GM19193 (cell line): ENCODE measurements around the gene ZSWIM8.

Source experiments
- POLR2A ChIP-seq: IDR thresholded peaks from 4 replicates; pipeline ENCODE4 v1.6.1; 2011; ENCODE audit not compliant: insufficient read depth, insufficient read length; ENCODE audit errors: extremely low read depth

Gene ZSWIM8

DNA sequence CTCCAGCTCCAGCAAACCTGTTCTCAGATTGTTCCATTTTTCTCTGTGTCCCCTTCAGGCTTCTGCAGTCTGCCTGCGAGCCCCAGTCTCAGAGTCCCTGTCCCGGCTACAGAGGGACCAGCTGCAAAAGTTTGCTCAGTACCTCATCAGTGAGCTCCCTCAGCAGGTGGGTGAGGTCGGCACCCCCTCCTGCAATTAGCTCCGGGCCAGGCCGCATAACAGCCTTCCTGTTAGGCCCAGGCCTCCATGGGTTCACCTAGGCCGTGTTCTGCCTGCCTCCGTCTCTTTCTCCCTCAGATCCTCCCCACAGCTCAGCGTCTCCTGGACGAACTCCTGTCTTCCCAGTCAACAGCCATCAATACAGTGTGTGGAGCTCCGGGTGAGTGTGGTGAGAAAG lies 4.3 kb downstream of the ZSWIM8 start:
- no peak for TF ChIP-seq POLR2A

DNA sequence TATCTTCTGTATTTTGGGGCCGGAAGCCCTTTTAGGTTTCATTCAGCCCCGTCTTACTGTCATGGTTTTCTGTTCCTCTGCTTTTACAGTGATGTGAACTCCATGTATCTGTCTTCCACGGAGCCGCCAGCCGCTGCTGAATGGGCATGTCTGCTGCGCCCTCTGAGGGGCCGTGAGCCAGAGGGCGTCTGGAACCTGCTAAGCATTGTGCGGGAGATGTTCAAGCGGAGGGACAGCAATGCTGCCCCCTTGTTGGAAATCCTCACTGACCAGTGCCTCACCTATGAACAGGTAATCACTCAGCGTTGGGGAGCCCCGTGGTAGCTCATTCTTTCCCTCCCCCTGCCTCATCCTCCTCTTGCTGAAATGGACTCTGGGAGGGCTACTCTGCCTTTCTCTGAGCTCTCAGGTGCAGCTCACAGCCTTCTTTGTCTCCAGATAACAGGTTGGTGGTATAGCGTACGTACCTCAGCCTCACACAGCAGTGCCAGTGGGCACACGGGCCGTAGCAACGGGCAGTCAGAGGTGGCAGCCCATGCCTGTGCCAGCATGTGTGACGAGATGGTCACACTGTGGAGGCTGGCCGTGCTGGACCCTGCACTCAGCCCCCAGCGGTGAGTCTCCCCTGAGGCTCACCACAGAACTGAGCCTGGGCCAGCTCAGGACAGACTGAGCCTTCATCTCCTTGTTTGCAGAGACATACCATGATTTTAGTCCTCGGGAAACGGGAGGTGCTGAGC lies 5.7 kb downstream of the ZSWIM8 start:
- TF ChIP-seq POLR2A = no peak

DNA sequence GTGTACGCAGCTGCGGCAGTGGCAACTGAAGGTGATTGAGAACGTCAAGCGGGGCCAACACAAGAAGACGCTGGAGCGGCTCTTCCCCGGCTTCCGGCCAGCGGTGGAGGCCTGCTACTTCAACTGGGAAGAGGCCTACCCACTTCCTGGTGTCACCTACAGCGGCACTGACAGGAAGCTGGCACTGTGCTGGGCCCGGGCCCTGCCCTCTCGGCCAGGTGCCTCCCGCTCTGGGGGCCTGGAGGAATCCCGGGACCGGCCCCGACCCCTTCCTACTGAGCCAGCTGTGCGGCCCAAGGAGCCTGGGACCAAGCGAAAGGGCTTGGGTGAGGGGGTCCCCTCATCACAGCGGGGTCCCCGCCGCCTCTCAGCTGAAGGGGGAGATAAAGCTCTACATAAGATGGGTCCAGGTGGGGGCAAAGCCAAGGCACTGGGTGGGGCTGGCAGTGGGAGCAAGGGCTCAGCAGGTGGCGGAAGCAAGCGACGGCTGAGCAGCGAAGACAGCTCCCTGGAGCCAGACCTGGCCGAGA lies 6.5 kb downstream of the ZSWIM8 start:
- TF ChIP-seq POLR2A = no peak

DNA sequence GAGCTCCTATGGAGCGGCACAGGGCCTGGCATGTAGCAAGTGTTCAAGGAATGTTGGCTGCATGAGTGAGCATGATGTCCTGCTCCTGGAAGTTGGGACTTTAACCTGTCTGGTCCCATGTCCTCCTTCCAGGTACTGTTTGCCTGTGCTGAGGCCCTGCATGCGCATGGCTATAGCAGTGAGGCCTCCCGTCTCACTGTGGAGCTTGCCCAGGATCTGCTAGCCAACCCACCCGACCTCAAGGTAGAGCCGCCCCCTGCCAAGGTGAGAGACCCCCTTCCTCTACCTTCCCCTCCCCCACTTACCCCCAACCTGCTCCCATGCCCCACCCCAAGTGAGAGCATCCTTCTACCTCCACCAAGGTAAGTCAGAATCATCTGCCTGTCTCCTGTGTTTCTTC lies 8.1 kb downstream of the ZSWIM8 start:
- no peak for TF ChIP-seq POLR2A

DNA sequence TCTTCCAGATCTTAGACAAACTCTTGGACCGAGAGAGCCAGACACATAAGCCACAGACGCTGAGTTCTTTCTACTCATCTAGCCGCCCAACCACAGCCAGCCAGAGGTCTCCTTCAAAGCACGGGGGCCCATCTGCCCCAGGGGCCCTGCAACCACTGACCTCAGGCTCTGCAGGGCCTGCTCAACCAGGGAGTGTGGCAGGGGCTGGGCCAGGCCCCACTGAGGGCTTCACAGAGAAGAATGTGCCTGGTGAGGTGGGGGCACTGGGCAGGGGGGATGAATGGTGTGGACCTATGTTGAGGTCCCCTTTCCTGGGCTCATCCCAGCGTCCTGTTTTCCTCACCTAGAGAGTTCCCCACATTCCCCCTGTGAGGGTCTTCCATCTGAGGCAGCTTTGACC lies 11.4 kb downstream of the ZSWIM8 start:
- no peak for TF ChIP-seq POLR2A

DNA sequence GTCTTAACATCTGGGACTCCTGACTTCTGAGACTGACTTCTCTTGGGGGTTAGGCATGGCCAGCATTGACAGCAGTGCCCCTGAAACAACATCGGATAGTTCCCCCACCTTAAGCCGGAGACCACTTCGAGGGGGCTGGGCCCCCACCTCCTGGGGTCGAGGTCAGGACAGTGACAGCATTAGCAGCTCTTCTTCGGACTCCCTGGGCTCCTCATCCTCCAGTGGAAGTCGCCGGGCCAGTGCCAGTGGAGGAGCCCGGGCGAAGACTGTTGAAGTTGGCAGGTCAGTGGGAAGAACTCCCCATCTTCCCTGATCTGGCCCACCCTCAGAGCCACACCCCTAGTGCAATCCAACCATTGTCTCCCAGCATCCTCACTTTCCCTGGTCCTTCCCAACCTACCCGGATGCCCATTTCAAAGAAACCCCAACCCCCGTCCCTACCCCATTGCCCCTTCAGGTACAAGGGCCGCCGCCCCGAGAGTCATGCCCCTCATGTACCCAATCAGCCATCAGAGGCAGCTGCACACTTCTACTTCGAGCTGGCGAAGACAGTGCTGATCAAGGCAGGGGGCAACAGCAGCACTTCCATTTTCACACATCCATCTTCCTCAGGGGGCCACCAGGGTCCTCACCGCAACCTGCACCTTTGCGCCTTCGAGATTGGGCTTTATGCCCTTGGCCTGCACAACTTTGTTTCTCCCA lies 12.1 kb downstream of the ZSWIM8 start:
- no peak for TF ChIP-seq POLR2A

DNA sequence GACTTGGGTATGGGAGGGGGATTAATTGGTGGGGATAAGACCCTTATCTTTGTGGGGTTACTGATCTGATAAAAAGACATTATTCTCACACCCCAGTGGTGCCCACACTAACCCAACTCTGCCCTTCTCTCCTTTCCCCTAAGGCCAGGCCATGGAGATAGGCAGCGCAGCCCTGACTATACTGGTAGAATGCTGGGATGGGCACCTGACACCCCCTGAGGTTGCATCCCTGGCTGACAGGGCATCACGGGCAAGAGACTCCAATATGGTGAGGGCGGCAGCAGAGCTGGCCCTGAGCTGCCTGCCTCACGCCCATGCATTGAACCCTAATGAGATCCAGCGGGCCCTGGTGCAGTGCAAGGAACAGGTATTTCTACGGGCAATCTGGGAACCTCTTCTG lies 12.7 kb downstream of the ZSWIM8 start:
- peak; percentile 31 for TF ChIP-seq POLR2A

DNA sequence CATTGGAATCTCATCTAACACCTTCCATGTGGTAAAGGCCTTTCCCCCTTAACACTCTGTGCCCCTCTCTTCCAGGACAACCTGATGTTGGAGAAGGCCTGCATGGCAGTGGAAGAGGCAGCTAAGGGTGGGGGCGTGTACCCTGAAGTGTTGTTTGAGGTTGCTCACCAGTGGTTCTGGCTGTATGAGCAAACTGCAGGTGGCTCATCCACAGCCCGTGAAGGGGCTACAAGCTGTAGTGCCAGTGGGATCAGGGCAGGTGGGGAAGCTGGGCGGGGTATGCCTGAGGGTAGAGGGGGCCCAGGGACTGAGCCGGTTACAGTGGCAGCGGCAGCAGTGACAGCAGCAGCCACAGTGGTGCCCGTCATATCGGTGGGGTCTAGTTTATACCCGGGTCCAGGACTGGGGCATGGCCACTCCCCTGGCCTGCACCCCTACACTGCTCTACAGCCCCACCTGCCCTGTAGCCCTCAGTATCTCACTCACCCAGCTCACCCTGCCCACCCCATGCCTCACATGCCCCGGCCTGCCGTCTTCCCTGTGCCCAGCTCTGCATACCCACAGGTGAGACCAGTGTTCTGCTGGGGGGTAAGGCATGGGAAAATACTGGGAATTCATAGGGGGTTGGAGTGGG lies 13.6 kb downstream of the ZSWIM8 start:
- peak; percentile 31 for TF ChIP-seq POLR2A

DNA sequence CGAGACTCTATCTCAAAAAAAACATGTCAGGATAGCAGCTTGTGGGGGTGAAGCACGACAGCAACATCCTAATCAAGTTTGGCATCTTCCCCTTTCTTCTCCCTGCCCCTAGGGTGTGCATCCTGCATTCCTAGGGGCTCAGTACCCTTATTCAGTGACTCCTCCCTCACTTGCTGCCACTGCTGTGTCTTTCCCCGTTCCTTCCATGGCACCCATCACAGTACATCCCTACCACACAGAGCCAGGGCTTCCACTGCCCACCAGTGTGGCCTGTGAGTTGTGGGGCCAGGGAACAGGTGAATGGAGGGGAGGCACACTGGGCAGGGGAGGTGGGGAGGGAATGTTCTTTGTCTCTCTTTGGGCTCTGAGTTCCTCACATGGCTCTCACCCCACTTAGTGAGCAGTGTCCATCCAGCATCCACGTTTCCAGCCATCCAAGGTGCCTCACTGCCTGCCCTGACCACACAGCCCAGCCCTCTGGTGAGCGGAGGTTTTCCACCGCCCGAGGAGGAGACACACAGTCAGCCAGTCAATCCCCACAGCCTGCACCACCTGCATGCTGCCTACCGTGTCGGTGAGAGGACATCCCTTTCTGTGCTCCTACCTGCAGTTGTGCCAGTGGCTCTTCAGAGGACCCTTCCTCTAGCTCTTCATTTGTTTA lies 14.6 kb downstream of the ZSWIM8 start:
- no peak for TF ChIP-seq POLR2A

DNA sequence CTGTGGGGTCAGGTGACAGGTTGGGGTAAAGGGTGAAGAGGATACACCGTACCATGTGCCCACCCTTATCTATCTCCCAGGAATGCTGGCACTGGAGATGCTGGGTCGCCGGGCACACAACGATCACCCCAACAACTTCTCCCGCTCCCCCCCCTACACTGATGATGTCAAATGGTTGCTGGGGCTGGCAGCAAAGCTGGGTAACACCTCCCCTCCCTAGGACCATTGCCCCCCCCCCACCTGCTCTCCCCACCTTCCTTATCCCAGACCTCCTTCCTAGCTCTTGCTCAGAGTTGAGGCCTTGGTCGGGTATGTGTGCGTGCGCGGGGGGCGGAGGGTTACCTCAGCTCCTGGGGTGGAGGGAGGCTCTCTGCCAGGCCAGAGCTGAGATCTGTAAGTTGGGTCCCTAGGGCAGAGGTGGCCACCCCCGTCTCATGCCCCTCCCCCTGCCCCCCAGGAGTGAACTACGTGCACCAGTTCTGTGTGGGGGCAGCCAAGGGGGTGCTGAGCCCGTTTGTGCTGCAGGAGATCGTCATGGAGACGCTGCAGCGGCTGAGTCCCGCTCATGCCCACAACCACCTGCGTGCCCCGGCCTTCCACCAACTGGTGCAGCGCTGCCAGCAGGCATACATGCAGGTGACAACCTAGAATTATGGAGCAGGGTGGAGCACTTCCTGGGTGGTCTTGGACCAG lies 15.3 kb downstream of the ZSWIM8 start:
- TF ChIP-seq POLR2A = no peak

DNA sequence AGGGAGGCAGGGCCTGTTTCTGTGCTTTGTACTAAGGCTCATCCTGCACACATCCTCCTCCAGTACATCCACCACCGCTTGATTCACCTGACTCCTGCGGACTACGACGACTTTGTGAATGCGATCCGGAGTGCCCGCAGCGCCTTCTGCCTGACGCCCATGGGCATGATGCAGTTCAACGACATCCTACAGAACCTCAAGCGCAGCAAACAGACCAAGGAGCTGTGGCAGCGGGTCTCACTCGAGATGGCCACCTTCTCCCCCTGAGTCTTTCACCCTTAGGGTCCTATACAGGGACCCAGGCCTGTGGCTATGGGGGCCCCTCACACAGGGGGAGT lies 15.8 kb downstream of the ZSWIM8 start:
- TF ChIP-seq POLR2A = no peak

DNA sequence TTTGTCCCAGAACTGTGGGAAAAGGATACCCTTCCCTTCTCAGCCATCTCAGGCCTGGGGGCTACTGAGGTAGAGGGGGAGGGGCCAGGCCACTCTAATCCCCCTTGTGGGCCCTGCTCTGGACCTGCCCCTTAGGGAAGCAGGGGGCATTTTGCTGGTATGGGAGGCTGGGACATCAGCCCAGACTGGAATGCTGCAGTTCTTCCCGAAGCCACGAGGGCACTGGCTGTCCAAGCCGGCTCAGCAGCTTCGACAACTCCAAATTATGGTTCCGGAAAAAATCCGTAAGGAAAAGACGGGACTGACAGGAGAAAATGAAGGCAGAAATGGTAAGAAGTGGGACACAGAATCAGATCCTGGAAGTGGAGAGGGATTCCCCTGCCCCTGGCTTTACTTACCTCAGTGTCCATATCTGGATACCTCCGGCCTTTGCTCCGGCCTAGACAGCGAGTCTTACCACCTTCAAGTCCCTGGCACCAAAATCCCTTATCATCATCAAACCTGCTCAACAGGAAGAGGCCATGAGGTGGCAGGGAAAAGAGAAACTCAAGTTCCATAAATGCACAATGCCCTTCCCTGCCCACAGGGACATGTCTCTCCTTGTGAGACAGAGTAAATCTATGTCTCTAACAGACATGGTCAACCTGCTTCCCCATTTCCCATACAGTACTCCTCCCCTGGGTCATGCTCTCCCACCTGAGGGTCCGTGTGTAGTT lies 17.0 kb downstream of the ZSWIM8 start:
- TF ChIP-seq POLR2A = peak; percentile 39

DNA sequence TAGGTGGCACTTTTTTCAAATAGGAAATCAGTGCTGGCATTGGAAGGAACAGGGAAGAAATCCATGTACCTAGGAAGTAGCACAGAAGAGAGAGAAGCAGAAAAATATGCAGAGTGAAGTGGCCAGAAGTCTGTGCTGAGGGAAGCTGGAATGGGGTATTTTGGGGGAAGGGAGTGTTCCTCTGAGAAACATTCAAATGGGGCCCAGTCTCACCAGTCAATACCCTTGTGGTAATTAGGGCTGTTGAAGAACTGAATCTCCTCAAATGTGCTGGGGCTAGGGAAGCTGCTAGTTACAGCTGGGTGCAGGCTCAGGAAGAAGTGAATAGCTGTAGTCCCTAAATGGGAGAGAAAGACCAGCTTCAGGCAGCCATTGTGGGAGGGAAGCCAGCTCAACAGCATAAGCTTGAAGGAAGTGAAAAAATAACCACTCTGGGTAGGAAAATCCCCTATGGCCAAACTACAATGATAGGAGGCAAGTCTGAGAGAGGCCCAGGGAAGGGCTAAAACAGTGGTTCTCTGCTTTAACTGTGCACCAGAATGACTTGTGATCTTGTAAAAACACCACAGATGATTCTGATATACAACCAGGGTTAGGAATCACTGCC lies 18.4 kb downstream of the ZSWIM8 start:
- TF ChIP-seq POLR2A = no peak
